Astrocyte (in vitro differentiated cells and primary cell): ENCODE data around the gene CDK5RAP1. TPM values are rescaled to one million over a fixed set of nuclear protein-coding genes. Genes with fewer than 3 reads are reported as not detected.

Experiments
- DNase-seq: peaks from one replicate; pipeline ENCODE4 v3.0.0-alpha.2; 2010; ENCODE audit warnings: low read depth
- FAIRE-seq: peaks from 2 replicates; lab custom pipeline; 2011; peaks lifted over from hg19 to GRCh38; lab: Jason Lieb, UNC
- H2AFZ ChIP-seq: 2 replicates; pipeline ENCODE4 v1.6.0; 2012; ENCODE audit warnings: low read depth, low read length, inconsistent platforms
- H3K27ac ChIP-seq: 2 replicates; pipeline ENCODE4 v1.5.1; 2011; ENCODE audit warnings: low read depth, low read length, inconsistent platforms
- H3K27me3 ChIP-seq: 2 replicates; pipeline ENCODE4 v1.6.0; 2011; ENCODE audit warnings: low read length, inconsistent platforms; ENCODE audit not compliant: insufficient read depth
- H3K36me3 ChIP-seq: 2 replicates; pipeline ENCODE4 v1.5.1; 2011; ENCODE audit warnings: low read length, inconsistent platforms; ENCODE audit not compliant: insufficient read depth
- H3K4me1 ChIP-seq: 2 replicates; pipeline ENCODE4 v1.5.1; 2011; ENCODE audit warnings: low read length, inconsistent platforms; ENCODE audit not compliant: insufficient read depth
- H3K4me2 ChIP-seq: 2 replicates; pipeline ENCODE4 v1.6.0; 2012; ENCODE audit warnings: low read length, inconsistent platforms
- H3K4me3 ChIP-seq: 2 replicates; pipeline ENCODE4 v1.5.1; 2011; ENCODE audit warnings: low read depth, mild to moderate bottlenecking, low read length, inconsistent platforms; ENCODE audit not compliant: insufficient read depth
- H3K79me2 ChIP-seq: 2 replicates; pipeline ENCODE4 v1.6.0; 2012; ENCODE audit warnings: mild to moderate bottlenecking, low read length, inconsistent platforms; ENCODE audit not compliant: insufficient read depth
- H3K9ac ChIP-seq: 2 replicates; pipeline ENCODE4 v1.6.0; 2012; ENCODE audit warnings: mild to moderate bottlenecking, low read length, inconsistent platforms
- H3K9me3 ChIP-seq: 2 replicates; pipeline ENCODE4 v1.5.1; 2012; ENCODE audit warnings: low read depth, mild to moderate bottlenecking, low read length, inconsistent platforms; ENCODE audit not compliant: insufficient read depth
- H4K20me1 ChIP-seq: 2 replicates; pipeline ENCODE4 v1.6.0; 2012; ENCODE audit warnings: low read length, inconsistent platforms; ENCODE audit not compliant: insufficient read depth
- H3K27ac Mint-ChIP-seq: one replicate; pipeline ENCODE4 v1.8.0; 2021; ENCODE audit warnings: mild to moderate bottlenecking, mixed read lengths; ENCODE audit not compliant: unreplicated experiment
- H3K27me3 Mint-ChIP-seq: one replicate; pipeline ENCODE4 v1.8.0; 2021; ENCODE audit warnings: low read depth, mixed read lengths; ENCODE audit not compliant: unreplicated experiment
- H3K36me3 Mint-ChIP-seq: one replicate; pipeline ENCODE4 v1.8.0; 2021; ENCODE audit warnings: low read depth, mixed read lengths; ENCODE audit not compliant: unreplicated experiment
- H3K4me1 Mint-ChIP-seq: one replicate; pipeline ENCODE4 v1.8.0; 2021; ENCODE audit warnings: low read depth, mixed read lengths; ENCODE audit not compliant: unreplicated experiment
- H3K4me3 Mint-ChIP-seq: one replicate; pipeline ENCODE4 v1.8.0; 2021; ENCODE audit warnings: mild to moderate bottlenecking, moderate library complexity, mixed read lengths; ENCODE audit not compliant: unreplicated experiment
- H3K9me3 Mint-ChIP-seq: one replicate; pipeline ENCODE4 v1.8.0; 2021; ENCODE audit warnings: mild to moderate bottlenecking, mixed read lengths; ENCODE audit not compliant: unreplicated experiment
- EZH2 ChIP-seq: IDR thresholded peaks from 2 replicates; pipeline ENCODE4 v1.6.1; 2012; ENCODE audit warnings: mild to moderate bottlenecking, low read length, inconsistent platforms; ENCODE audit not compliant: insufficient read depth
- total RNA-seq: library from RNA; stranded (reverse); gene quantifications from 2 replicates; pipeline ENCODE4 v1.2.1, GENCODE V29; 2021
- TF ChIP-seq, protein P1 (sequence below): IDR thresholded peaks from 2 replicates; pipeline ENCODE4 v1.5.1; 2011; ENCODE audit warnings: low read depth, mild to moderate bottlenecking, inconsistent platforms, low read length, moderate library complexity; ENCODE audit not compliant: insufficient read depth

Gene CDK5RAP1
- total RNA-seq, 1 donor from 2014 or later: 29.2 TPM

DNA sequence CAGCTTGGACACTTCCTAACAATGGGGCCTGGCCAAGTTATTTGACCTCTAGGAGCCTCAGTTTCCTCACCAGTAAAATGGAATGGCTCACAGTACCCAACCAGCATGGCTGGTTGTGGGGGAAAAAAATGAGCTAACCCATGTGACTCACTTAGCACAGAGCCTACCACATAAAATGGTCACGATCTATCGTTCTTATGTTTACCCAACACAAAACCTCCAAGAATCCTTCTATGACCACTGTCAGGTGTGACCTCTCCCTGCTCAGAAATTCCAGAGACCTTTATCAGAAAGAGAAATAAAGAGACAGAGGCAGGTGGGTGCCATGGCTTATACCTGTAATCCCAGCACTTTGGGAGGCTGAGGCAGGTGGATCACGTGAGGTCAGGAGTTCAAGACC is 78.9 kb downstream of the CDK5RAP1 start:
- TF ChIP-seq, protein P1, sequence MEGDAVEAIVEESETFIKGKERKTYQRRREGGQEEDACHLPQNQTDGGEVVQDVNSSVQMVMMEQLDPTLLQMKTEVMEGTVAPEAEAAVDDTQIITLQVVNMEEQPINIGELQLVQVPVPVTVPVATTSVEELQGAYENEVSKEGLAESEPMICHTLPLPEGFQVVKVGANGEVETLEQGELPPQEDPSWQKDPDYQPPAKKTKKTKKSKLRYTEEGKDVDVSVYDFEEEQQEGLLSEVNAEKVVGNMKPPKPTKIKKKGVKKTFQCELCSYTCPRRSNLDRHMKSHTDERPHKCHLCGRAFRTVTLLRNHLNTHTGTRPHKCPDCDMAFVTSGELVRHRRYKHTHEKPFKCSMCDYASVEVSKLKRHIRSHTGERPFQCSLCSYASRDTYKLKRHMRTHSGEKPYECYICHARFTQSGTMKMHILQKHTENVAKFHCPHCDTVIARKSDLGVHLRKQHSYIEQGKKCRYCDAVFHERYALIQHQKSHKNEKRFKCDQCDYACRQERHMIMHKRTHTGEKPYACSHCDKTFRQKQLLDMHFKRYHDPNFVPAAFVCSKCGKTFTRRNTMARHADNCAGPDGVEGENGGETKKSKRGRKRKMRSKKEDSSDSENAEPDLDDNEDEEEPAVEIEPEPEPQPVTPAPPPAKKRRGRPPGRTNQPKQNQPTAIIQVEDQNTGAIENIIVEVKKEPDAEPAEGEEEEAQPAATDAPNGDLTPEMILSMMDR: no peak
- TF ChIP-seq EZH2: no peak
- Histone ChIP-seq H3K4me3 (no peak overlapping the region), H3K4me2 (no peak overlapping the region), H3K27me3 (peaks cover 3% of the 10 kb centered on the region), H3K79me2 (no peaks in the 10 kb centered on the region), H3K9me3 (no peaks in the 10 kb centered on the region), H3K27ac (no peak overlapping the region), H4K20me1 (no peaks in the 10 kb centered on the region), H2AFZ (no peak overlapping the region), H3K4me1 (no peaks in the 10 kb centered on the region), H3K9ac (no peak overlapping the region), H3K36me3 (no peaks in the 10 kb centered on the region)
- no peak overlapping the region for H3K4me3 Mint-ChIP-seq
- H3K4me1 Mint-ChIP-seq: no peaks in the 10 kb centered on the region
- no peaks in the 10 kb centered on the region for H3K9me3 Mint-ChIP-seq
- no peaks in the 10 kb centered on the region for H3K36me3 Mint-ChIP-seq
- no peak for FAIRE-seq
- peaks cover 59% of the 10 kb centered on the region for H3K27me3 Mint-ChIP-seq
- H3K27ac Mint-ChIP-seq: no peak overlapping the region
- DNase-seq: no peak

GRCh38 chr20:33320006-33320405 is 81.3 kb downstream of the CDK5RAP1 start:
- Histone ChIP-seq H3K79me2 (no peaks in the 10 kb centered on the region), H3K9me3 (no peaks in the 10 kb centered on the region), H2AFZ (no peak overlapping the region), H3K27me3 (peaks cover 4% of the 10 kb centered on the region), H3K4me1 (no peaks in the 10 kb centered on the region), H3K9ac (no peak overlapping the region), H3K4me2 (no peak overlapping the region), H3K27ac (no peak overlapping the region), H3K4me3 (no peak overlapping the region), H4K20me1 (no peaks in the 10 kb centered on the region), H3K36me3 (no peaks in the 10 kb centered on the region)
- Mint-ChIP-seq H3K9me3 (no peaks in the 10 kb centered on the region), H3K4me1 (no peaks in the 10 kb centered on the region), H3K4me3 (no peak overlapping the region), H3K27me3 (peaks cover 56% of the 10 kb centered on the region), H3K27ac (no peak overlapping the region), H3K36me3 (no peaks in the 10 kb centered on the region)
- no peak for FAIRE-seq
- TF ChIP-seq, protein P1: no peak
- TF ChIP-seq EZH2: no peak
- DNase-seq: no peak

DNA sequence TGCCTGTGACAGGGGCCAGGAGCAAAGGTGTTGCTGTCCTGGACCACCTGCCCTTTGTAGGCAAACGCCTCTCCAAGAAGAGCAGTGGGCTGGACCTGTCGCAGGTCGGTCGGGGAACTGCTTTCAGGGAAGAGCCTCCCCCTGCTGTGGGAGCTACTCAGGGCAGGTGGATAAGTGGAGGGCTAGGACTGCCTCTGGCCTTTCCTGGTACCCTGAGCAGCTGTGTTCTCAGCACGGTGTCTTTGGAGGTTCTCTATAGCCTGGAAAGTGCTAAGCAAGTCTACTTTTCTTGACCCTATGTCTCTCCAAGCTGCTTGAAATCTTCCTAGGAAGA is 83.3 kb downstream of the CDK5RAP1 start:
- Histone ChIP-seq H3K27me3 (peaks cover 2% of the 10 kb centered on the region), H4K20me1 (no peaks in the 10 kb centered on the region), H3K4me1 (no peaks in the 10 kb centered on the region), H3K4me2 (no peak overlapping the region), H3K9me3 (no peaks in the 10 kb centered on the region), H3K4me3 (no peak overlapping the region), H3K27ac (no peak overlapping the region), H2AFZ (no peak overlapping the region), H3K9ac (no peak overlapping the region), H3K79me2 (no peaks in the 10 kb centered on the region), H3K36me3 (no peaks in the 10 kb centered on the region)
- H3K36me3 Mint-ChIP-seq: no peaks in the 10 kb centered on the region
- DNase-seq: no peak
- H3K9me3 Mint-ChIP-seq: no peaks in the 10 kb centered on the region
- H3K4me3 Mint-ChIP-seq: no peak overlapping the region
- H3K4me1 Mint-ChIP-seq: no peaks in the 10 kb centered on the region
- FAIRE-seq: no peak
- peaks cover 47% of the 10 kb centered on the region for H3K27me3 Mint-ChIP-seq
- no peak for TF ChIP-seq EZH2
- TF ChIP-seq, protein P1: no peak
- H3K27ac Mint-ChIP-seq: no peak overlapping the region
